Mucosa of rectum (tissue), 2 donors: ENCODE results near the gene FBXL17.

ENCODE experiments used
- H3K27ac ChIP-seq, 2 donors: one replicate each; pipeline ENCODE4 v1.7.0; 2013; ENCODE audit warnings: inconsistent platforms in 2 of 2, low read depth in 2 of 2, low read length in 2 of 2
- H3K27me3 ChIP-seq, 2 donors: one replicate each; pipeline ENCODE4 v1.7.0; 2013; ENCODE audit warnings: low read length in 2 of 2; ENCODE audit not compliant: control insufficient read depth in 2 of 2, insufficient read depth in 2 of 2
- H3K36me3 ChIP-seq, 2 donors: one replicate each; pipeline ENCODE4 v1.7.0; 2013; ENCODE audit warnings: low read length in 2 of 2; ENCODE audit not compliant: control insufficient read depth in 2 of 2, insufficient read depth in 2 of 2
- H3K4me1 ChIP-seq, 2 donors: one replicate each; pipeline ENCODE4 v1.7.0; 2013; ENCODE audit warnings: low read length in 2 of 2, mild to moderate bottlenecking in 1 of 2; ENCODE audit not compliant: control insufficient read depth in 2 of 2, insufficient read depth in 2 of 2
- H3K4me3 ChIP-seq, 2 donors: one replicate each; pipeline ENCODE4 v1.7.0; 2013; ENCODE audit warnings: low read length in 2 of 2
- H3K9ac ChIP-seq, 2 donors: one replicate each; pipeline ENCODE4 v1.7.0; 2013; ENCODE audit warnings: low read length in 2 of 2, low read depth in 1 of 2, mild to moderate bottlenecking in 1 of 2
- H3K9me3 ChIP-seq, 2 donors: one replicate each; pipeline ENCODE4 v1.7.0; 2013; ENCODE audit warnings: low read length in 2 of 2; ENCODE audit not compliant: control insufficient read depth in 2 of 2
- donor health status: healthy.
- donor health status: Normal muscosa, but diverticular disease.

Gene FBXL17

DNA sequence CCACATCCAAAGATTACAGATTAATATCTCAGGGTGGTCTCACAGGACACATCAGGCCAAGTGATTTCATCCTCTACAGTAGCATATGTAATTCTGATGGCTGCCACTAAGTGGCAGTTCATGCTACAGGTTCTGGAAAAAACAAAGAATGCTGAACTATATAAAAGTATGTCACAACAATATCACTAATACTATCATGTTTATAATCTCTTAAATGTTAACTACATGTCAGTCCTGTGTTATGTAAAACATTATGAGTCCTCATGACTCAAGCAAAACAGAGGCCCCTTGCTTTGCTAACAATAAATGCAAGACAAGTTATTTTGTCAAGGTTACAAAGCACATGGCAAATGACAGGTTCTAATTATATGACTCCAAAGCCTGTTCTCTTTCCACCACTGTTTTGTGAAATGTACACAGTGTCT, 233.2 kb downstream of the FBXL17 start:
- Histone ChIP-seq H3K27ac (no peak overlapping the region), H3K4me3 (no peak overlapping the region), H3K27me3 (no peaks in the 10 kb centered on the region), H3K4me1 (no peaks in the 10 kb centered on the region), H3K9me3 (no peaks in the 10 kb centered on the region), H3K9ac (no peak overlapping the region), H3K36me3 (no peaks in the 10 kb centered on the region)

DNA sequence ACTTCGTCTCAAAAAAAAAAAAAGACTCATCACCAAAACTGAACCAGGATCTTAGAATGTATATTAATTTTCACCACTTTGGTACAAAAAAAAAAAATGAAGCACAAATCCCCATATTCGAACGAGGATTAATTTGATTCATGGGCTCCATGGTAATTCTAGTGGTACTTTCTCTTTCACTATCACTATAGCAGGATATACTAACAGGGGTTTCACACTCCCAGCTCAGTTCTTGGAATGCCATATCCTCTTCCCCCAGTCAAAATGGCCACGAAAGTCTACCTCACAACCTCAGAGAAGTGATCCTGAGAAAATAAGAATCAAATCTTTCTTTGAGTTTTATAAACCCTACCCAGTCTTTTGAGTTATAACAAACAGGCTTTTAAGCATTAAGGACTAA, 235.7 kb downstream of the FBXL17 start:
- no peaks in the 10 kb centered on the region for H3K27me3 ChIP-seq
- no peak overlapping the region for H3K27ac ChIP-seq
- H3K36me3 ChIP-seq = no peaks in the 10 kb centered on the region
- H3K9ac ChIP-seq = no peak overlapping the region
- no peaks in the 10 kb centered on the region for H3K9me3 ChIP-seq
- H3K4me3 ChIP-seq = no peak overlapping the region
- H3K4me1 ChIP-seq = no peaks in the 10 kb centered on the region

DNA sequence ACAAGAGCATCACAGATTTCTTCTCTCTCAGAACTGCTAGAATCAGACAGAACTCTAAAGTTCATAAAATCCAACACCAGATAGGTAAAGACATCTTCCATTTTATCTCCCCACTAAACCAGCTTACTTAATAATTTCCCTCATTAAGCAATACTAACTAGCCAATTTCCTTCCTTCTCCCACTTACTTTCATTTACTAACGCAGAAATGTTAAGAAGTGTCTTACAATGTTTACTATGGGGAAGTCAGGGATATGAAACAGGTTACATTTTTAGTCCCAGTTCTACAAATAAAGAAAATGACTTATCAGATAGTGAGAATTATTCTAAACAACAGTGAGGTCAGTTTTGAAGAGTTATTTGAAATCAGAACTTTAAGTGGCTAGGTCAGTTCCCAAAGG, 236.5 kb downstream of the FBXL17 start:
- H3K27ac ChIP-seq = no peak overlapping the region
- no peak overlapping the region for H3K9ac ChIP-seq
- no peaks in the 10 kb centered on the region for H3K4me1 ChIP-seq
- no peaks in the 10 kb centered on the region for H3K36me3 ChIP-seq
- no peaks in the 10 kb centered on the region for H3K9me3 ChIP-seq
- H3K27me3 ChIP-seq = no peaks in the 10 kb centered on the region
- H3K4me3 ChIP-seq = no peak overlapping the region

DNA sequence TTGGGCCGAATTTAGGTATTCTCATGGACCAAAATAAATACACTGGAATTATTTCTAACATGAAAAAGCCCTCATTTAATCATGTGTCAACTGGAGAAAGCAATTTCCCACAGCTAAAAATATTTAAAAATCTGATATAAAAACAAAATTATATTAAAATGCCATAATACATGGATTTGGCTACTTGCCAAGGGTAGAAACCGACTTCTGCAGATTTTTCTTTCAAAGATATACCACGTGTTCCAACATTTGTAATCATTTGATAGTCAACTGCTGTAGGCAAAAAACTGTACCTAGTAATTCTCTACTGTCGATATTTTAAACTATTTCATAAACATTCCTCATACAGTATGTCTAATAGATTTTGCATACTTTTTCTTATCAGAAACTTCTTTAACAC, 237.6 kb downstream of the FBXL17 start:
- Histone ChIP-seq H3K27me3 (no peaks in the 10 kb centered on the region), H3K9ac (no peak overlapping the region), H3K27ac (no peak overlapping the region), H3K4me1 (no peaks in the 10 kb centered on the region), H3K9me3 (no peaks in the 10 kb centered on the region), H3K4me3 (no peak overlapping the region), H3K36me3 (no peaks in the 10 kb centered on the region)

DNA sequence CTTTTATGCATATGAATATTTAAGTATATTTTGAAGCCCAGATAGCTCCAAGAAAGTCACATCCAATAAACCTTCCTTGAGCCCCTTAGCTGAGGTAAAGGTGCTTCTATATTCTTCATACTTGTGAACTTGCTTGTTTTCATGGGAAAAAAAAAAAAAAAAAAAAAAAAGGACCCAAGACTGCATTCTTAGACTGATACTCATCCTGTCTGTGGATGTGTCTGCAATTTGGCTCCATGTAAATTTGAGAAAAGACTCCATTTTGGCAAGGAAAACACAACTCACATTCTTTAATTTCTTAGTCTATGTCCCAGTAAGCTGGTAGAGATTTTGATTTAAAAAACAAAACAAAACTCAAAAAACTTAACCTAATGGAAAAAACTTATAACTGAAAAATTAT, 238.3 kb downstream of the FBXL17 start:
- Histone ChIP-seq H3K27me3 (no peaks in the 10 kb centered on the region), H3K9me3 (no peaks in the 10 kb centered on the region), H3K9ac (no peak overlapping the region), H3K4me1 (no peaks in the 10 kb centered on the region), H3K36me3 (no peaks in the 10 kb centered on the region), H3K4me3 (no peak overlapping the region), H3K27ac (no peak overlapping the region)

DNA sequence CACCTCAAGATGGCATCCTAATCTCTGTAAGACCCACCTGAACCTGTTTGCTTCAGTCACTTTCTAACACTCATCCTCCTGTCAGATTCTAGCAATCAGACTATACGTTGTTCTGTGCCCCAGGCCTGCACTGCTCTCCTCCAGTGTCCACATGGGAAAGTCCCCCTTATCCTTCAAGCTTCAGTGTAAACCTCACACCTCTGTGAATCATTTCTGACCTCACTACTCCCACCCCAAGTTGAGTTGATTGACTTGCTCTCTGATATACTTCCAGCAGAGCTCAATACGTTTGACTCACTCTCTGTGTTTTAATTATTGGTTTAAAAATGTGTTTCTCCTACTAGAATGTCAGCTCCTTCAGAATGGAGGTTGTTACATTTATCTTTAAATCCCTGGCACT, 240.2 kb downstream of the FBXL17 start:
- H3K36me3 ChIP-seq = no peaks in the 10 kb centered on the region
- H3K9ac ChIP-seq = no peak overlapping the region
- H3K4me3 ChIP-seq = no peak overlapping the region
- no peaks in the 10 kb centered on the region for H3K4me1 ChIP-seq
- H3K27ac ChIP-seq = no peak overlapping the region
- no peaks in the 10 kb centered on the region for H3K9me3 ChIP-seq
- H3K27me3 ChIP-seq = no peaks in the 10 kb centered on the region

DNA sequence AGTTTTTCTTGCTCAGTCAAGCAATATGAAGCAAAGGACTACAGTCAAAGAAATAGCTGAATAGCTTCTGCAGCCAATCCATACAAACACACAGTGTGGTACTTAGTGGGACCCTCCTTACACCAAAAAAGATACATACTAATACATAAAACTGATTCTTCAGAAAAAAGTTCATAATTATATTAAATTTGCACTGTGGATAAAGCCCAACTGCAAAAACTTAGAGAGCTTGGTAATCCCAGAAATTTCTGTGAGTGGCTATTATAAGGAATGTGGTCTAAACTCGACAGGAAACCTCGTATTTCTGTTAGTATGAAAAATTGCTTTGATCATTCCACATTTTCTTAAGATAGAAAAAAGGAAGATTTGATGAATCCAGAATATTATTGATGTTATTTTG, 245.4 kb downstream of the FBXL17 start:
- no peaks in the 10 kb centered on the region for H3K36me3 ChIP-seq
- H3K4me1 ChIP-seq = no peaks in the 10 kb centered on the region
- H3K4me3 ChIP-seq = no peak overlapping the region
- no peak overlapping the region for H3K9ac ChIP-seq
- no peak overlapping the region for H3K27ac ChIP-seq
- H3K27me3 ChIP-seq = no peaks in the 10 kb centered on the region
- H3K9me3 ChIP-seq = no peaks in the 10 kb centered on the region

DNA sequence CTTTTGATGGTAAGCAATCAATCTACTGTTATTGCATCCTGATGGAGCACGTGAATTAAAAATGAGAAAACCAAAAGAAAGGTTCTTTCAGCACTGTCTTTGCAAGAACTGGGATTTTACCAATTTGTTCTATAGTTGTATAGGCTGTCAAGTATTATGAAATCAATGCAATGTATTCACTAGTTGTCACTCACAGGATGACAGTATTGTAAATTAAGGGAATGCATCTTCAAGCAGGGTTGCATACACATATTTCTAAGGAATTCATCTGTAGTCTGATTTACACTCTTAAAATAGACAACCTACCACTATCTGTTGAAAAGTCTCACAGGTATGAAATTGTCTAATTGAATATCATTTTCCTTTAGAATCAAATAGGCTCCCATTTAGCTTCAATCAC, 252.8 kb downstream of the FBXL17 start:
- no peak overlapping the region for H3K27ac ChIP-seq
- H3K9ac ChIP-seq = no peak overlapping the region
- no peaks in the 10 kb centered on the region for H3K27me3 ChIP-seq
- no peaks in the 10 kb centered on the region for H3K36me3 ChIP-seq
- H3K4me3 ChIP-seq = no peak overlapping the region
- no peaks in the 10 kb centered on the region for H3K9me3 ChIP-seq
- no peaks in the 10 kb centered on the region for H3K4me1 ChIP-seq

DNA sequence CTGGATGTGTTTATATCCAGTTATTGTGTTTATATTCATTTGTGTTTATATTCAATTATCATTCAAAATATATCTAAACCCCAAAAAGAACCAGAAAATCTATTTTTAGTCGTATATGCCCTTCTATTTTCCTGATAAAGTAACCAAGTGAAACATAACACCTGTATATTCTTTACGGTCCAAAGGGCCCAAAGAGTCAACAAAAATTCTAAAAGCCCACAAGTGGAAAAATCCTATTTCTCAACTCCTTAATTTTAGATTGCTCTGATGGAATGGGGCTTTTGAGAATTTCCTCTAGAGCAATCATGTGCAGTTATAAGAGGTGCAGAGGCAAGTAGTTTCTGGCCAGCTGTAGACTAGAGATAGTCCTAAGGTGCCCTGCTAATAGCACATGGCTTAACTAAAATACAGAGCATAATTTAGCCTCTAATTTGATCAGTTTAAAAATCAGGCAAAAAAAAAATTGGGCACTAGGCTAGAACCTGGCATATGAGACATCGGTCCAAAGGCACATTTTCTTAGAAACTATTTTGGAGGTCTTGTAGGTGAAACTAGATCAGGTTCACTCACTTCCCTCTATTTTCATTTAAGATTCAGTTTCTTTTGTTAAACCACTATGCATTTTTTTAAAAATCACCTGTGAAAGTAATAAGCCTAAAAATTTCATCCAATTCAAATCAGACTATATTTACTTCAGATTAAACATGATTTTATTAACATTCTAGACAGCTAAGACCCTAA, 256.0 kb downstream of the FBXL17 start:
- H3K4me3 ChIP-seq = no peak overlapping the region
- H3K9me3 ChIP-seq = no peaks in the 10 kb centered on the region
- no peak overlapping the region for H3K27ac ChIP-seq
- H3K4me1 ChIP-seq = no peaks in the 10 kb centered on the region
- no peaks in the 10 kb centered on the region for H3K36me3 ChIP-seq
- H3K9ac ChIP-seq = no peak overlapping the region
- H3K27me3 ChIP-seq = no peaks in the 10 kb centered on the region

DNA sequence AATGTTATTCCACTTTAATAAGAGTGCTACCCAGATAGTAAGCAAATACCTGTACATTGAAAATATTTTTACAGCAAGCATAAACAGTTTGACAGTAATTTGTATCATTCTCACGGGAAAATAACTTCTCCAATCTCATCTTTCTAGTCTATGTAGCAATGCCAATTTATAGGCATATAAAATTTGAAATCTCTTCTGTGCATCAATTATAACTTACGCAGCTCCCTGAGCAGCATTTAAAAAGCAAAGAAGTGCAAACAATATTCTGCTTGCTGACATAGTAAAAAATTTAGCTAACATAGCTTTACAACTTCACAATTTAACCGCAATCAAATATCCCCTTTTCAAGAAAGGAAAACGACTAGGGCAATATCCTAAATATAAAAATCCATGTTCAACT, 257.3 kb downstream of the FBXL17 start:
- H3K4me1 ChIP-seq = no peaks in the 10 kb centered on the region
- H3K9me3 ChIP-seq = no peaks in the 10 kb centered on the region
- no peak overlapping the region for H3K4me3 ChIP-seq
- no peaks in the 10 kb centered on the region for H3K36me3 ChIP-seq
- no peak overlapping the region for H3K9ac ChIP-seq
- no peak overlapping the region for H3K27ac ChIP-seq
- no peaks in the 10 kb centered on the region for H3K27me3 ChIP-seq

DNA sequence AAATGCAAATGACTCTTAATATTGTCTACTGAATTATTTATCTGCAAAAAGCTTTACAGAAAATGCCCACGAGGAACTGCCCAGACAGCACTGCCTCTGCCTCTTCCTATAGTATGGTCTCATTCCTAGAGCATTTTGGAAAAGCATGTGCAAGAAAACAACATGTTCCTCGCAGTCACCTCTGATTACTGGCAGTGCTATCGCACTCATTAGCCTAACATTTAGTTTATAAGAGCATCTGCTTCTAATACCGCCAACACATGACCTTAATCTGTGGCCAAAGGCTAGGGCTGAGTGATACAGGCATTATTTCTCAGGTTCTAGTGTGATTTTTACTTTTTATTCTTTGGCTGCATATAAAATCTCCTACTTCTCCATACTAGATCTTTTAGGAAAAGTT, 259.2 kb downstream of the FBXL17 start:
- Histone ChIP-seq H3K9me3 (no peaks in the 10 kb centered on the region), H3K27ac (no peak overlapping the region), H3K27me3 (no peaks in the 10 kb centered on the region), H3K4me1 (no peaks in the 10 kb centered on the region), H3K9ac (no peak overlapping the region), H3K36me3 (no peaks in the 10 kb centered on the region), H3K4me3 (no peak overlapping the region)
